Esophagus muscularis mucosa (tissue), 4 donors: ENCODE measurements around the gene MYO1B. TPM values are rescaled to one million over a fixed set of nuclear protein-coding genes. Genes with fewer than 3 reads are reported as not detected.

Source experiments
- DNase-seq: peaks from one replicate; pipeline ENCODE4 v3.0.0-alpha.2; 2017; ENCODE audit errors: extremely low spot score
- H3K27ac ChIP-seq, 4 donors: fragments of 200-600 bp; sonication (generic); replicated peaks in 1 of 4; 1 replicate in 3 of 4; 2 replicates in 1 of 4; pipeline ENCODE4 v1.5.1; 2016 to 2019; ENCODE audit warnings: mild to moderate bottlenecking in 1 of 4
- H3K27me3 ChIP-seq, 4 donors: fragments of 200-600 bp; sonication (generic); one replicate each; pipeline versions ENCODE4 v1.5.1 to v1.6.0; 2016 to 2019
- H3K36me3 ChIP-seq, 4 donors: fragments of 200-600 bp; sonication (generic); one replicate each; pipeline ENCODE4 v1.5.1; 2016 to 2019
- H3K4me1 ChIP-seq, 4 donors: fragments of 200-600 bp; sonication (generic); one replicate each; pipeline ENCODE4 v1.5.1; 2016 to 2019
- H3K4me3 ChIP-seq, 4 donors: fragments of 200-600 bp; sonication (generic); 1 replicate in 2 of 4; 2 replicates in 2 of 4; pipeline ENCODE4 v1.5.1; 2016 to 2019; ENCODE audit warnings: mild to moderate bottlenecking in 4 of 4, moderate library complexity in 1 of 4
- H3K9me3 ChIP-seq, 4 donors: fragments of 200-600 bp; sonication (generic); 1 replicate in 3 of 4; 2 replicates in 1 of 4; pipeline ENCODE4 v1.5.1; 2016 to 2019
- EP300 ChIP-seq: sonication (generic); formaldehyde crosslinking; IDR thresholded peaks from one replicate; pipeline ENCODE4 v1.6.1; 2017; ENCODE audit warnings: antibody characterized with exemption
- POLR2A ChIP-seq: fragments of 450-650 bp; IDR thresholded peaks from one replicate; pipeline ENCODE4 v1.6.1; 2017; ENCODE audit warnings: antibody characterized with exemption, moderate library complexity, mild to moderate bottlenecking, low read depth
- POLR2AphosphoS5 ChIP-seq, 2 donors: sonication (generic); formaldehyde crosslinking; IDR thresholded peaks; one replicate each; pipeline ENCODE4 v1.6.1; 2017; ENCODE audit warnings: antibody characterized with exemption in 2 of 2
- WGBS: methylation state at CpG from one replicate; pipeline ENCODE4 v1.1.5; 2018; 5-methylcytosine and 5-hydroxymethylcytosine counted together
- intact Hi-C: fragments of 100-400 bp; cut with DNase I; formaldehyde crosslinking; loops from one replicate; pipeline ENCODE4 v1.15.1; 2023
- total RNA-seq, 4 donors: library from RNA; depleted of rRNA; stranded (reverse); fragments of >200 nt; gene quantifications; one replicate each; pipeline versions ENCODE4 v1.1.0 to v1.2.1, GENCODE V29; 2016
- TF ChIP-seq, protein P1 (sequence below), 3 experiments: fragments of 200-600 bp in 2 of 3; fragments of 450-650 bp in 1 of 3; sonication (generic) in 2 of 3; IDR thresholded peaks; one replicate each; pipeline ENCODE4 v1.5.1; 2017 to 2019; ENCODE audit warnings: antibody characterized with exemption in 3 of 3, mild to moderate bottlenecking in 2 of 3, moderate library complexity in 1 of 3

MYO1B gene
- total RNA-seq, 4 donors from 2014 or later, result 14.8 to 17.3 (median 15.9) TPM

DNA sequence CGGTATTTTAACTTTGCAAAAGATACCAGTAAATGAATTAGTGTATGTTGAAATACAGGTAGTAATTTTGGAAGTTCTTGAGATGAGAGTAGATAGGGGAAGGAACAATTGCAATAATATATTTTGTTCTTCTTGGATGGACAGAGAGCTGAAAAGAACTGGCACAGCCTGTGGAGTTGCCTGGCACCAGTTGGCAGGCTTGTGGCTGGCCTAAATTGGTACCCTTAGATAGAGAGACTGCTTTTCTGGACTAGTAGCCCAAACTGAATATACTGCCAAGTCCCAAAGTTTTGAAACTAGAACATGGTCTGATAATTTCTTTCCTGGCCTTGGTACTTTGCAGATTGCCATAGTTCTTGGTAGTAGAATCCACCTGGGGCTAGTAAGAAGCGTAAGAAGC lies 26.9 kb downstream of the MYO1B start:
- Histone ChIP-seq H3K9me3 (no peaks in the 10 kb centered on the region), H3K36me3 (no peaks in the 10 kb centered on the region), H3K4me1 (peaks cover 5 to 13% (median 10%) of the 10 kb centered on the region in 4 donors), H3K27me3 (no peaks in the 10 kb centered on the region), H3K27ac (no peak overlapping the region), H3K4me3 (no peak overlapping the region)
- 85% methylated on average over 2 of the region's 2 CpGs for WGBS
- intact Hi-C loops, result no loop called here
- TF ChIP-seq, protein P1, sequence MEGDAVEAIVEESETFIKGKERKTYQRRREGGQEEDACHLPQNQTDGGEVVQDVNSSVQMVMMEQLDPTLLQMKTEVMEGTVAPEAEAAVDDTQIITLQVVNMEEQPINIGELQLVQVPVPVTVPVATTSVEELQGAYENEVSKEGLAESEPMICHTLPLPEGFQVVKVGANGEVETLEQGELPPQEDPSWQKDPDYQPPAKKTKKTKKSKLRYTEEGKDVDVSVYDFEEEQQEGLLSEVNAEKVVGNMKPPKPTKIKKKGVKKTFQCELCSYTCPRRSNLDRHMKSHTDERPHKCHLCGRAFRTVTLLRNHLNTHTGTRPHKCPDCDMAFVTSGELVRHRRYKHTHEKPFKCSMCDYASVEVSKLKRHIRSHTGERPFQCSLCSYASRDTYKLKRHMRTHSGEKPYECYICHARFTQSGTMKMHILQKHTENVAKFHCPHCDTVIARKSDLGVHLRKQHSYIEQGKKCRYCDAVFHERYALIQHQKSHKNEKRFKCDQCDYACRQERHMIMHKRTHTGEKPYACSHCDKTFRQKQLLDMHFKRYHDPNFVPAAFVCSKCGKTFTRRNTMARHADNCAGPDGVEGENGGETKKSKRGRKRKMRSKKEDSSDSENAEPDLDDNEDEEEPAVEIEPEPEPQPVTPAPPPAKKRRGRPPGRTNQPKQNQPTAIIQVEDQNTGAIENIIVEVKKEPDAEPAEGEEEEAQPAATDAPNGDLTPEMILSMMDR (IDR thresholded peaks at IDR 0.05), result no peak
- no peak for TF ChIP-seq POLR2A
- TF ChIP-seq POLR2AphosphoS5 (IDR thresholded peaks at IDR 0.05), result no peak
- no peak for TF ChIP-seq EP300
- DNase-seq, result no peak

DNA sequence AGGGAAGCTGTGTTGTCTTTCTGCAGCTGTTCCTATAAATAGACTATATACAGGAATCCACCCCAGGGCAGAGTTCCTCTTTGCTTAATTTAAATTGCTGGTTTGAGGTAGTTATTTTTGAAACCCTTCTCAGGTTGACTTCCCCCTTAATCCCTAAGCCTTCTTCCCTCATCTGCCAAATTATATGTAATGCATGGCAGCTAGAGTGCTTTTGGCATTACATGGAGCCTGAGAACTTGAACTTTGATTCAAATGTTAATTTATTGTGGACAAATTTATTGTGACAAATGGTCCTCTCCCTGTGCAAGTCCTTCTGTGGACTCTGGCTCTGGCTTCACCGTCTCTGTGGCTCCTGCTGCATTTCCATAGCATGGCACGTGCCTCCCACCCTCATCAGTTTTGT lies 29.2 kb downstream of the MYO1B start:
- Histone ChIP-seq H3K27me3 (no peaks in the 10 kb centered on the region), H3K36me3 (no peaks in the 10 kb centered on the region), H3K27ac (no peak overlapping the region), H3K4me3 (no peak overlapping the region), H3K4me1 (peaks cover 5 to 13% (median 10%) of the 10 kb centered on the region in 4 donors), H3K9me3 (no peaks in the 10 kb centered on the region)
- intact Hi-C loops, result no loop called here
- TF ChIP-seq, protein P1 (IDR thresholded peaks at IDR 0.05), result no peak
- TF ChIP-seq POLR2A (no peak), POLR2AphosphoS5 (IDR thresholded peaks at IDR 0.05) (no peak), EP300 (no peak)
- DNase-seq, result no peak
- 55% methylated on average over 2 of the region's 2 CpGs for WGBS

DNA sequence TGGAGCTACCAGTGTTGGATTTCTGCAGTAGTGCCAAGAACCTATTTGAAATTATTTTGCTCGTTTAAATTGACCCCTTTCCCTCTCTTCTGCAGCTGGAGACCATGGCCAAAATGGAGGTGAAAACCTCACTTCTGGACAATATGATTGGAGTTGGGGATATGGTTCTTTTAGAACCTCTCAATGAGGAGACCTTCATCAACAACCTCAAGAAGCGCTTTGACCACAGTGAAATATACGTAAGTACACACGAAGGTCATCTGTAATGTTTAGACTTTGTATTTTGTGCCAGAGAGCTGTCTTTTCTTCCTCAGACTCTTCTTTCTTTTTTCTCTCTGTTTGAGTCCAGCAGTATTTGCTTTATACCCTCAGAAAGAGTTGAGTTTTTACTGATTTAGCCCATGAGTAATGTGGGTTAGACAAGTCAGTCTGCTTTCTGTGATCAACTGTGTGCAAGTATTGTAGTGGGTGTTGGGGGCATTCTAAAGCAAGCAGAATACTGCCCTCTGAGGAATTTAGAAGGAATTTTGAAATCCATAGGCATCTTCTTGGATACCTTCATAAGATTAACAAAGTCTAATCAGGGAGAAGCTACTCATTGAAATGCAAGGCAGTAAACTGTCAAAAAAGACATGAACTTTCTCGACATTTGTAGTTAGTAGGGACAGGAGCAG lies 31.7 kb downstream of the MYO1B start:
- Histone ChIP-seq H3K4me3 (no peak overlapping the region), H3K4me1 (peaks cover 5 to 9% (median 6%) of the 10 kb centered on the region in 4 donors), H3K9me3 (no peaks in the 10 kb centered on the region), H3K36me3 (no peaks in the 10 kb centered on the region), H3K27ac (no peak overlapping the region), H3K27me3 (no peaks in the 10 kb centered on the region)
- intact Hi-C loops, result no loop called here
- 91% methylated on average over 5 of the region's 5 CpGs for WGBS
- no peak for TF ChIP-seq POLR2AphosphoS5 (IDR thresholded peaks at IDR 0.05)
- no peak for TF ChIP-seq POLR2A
- TF ChIP-seq, protein P1 (IDR thresholded peaks at IDR 0.05), result no peak
- no peak for TF ChIP-seq EP300
- DNase-seq, result no peak

DNA sequence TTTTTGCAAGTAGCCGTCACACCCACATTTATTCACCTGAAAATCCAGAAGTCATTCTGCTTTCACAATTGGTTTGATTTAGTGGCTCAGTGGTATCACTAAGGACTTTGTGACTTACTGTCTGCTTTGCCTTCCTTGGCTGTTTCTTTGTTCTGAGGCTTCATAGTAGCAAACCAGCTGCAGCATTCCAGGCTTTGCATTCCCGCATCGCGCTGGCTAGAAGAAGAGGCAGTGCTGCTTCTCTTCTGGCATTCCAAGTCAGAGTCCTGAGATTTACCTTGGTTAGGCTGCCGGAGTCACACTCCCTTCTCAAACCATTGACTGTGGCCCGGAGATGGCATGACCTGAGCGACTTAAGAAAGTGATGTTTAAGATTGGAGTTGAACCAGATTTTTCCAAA lies 35.1 kb downstream of the MYO1B start:
- Histone ChIP-seq H3K36me3 (no peaks in the 10 kb centered on the region), H3K4me3 (no peak overlapping the region), H3K9me3 (no peaks in the 10 kb centered on the region), H3K27ac (no peak overlapping the region), H3K4me1 (no peaks in the 10 kb centered on the region), H3K27me3 (no peaks in the 10 kb centered on the region)
- TF ChIP-seq, protein P1 (IDR thresholded peaks at IDR 0.05), result no peak
- TF ChIP-seq POLR2AphosphoS5 (IDR thresholded peaks at IDR 0.05), result no peak
- no peak for TF ChIP-seq POLR2A
- TF ChIP-seq EP300, result no peak
- intact Hi-C loops, result no loop called here
- 93% methylated on average over 7 of the region's 7 CpGs for WGBS
- DNase-seq, result no peak
